ENCODE measurements around the gene PAFAH1B2.

The PAFAH1B2 gene

DNA sequence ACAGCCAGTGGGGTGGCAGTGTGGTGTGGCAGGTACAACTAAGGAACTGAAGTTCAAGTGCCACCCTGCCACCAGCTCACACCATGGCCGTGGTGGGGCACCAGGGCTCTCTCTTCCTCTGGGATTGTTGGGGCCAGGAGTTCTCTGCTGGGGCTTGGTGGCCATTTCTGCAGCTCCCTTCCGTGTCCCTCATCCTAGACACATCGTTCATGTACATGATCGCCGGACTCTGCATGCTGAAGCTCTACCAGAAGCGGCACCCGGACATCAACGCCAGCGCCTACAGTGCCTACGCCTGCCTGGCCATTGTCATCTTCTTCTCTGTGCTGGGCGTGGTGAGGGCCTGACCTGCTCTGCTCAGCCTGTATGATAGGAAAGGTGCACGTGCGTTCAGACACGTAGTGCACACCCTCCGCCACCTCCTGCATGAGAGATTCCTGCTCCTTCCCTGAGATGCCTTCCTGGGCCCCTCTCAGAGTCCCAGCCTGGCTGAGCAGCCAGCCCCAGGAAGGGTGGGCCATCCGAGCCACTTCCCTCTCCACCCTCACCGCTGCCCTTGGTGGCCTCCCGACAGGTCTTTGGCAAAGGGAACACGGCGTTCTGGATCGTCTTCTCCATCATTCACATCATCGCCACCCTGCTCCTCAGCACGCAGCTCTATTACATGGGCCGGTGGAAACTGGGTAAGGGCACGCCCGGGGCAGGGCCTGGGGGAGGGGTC, 47.8 kb downstream of the PAFAH1B2 start:
- DNase-seq, result no peak

DNA sequence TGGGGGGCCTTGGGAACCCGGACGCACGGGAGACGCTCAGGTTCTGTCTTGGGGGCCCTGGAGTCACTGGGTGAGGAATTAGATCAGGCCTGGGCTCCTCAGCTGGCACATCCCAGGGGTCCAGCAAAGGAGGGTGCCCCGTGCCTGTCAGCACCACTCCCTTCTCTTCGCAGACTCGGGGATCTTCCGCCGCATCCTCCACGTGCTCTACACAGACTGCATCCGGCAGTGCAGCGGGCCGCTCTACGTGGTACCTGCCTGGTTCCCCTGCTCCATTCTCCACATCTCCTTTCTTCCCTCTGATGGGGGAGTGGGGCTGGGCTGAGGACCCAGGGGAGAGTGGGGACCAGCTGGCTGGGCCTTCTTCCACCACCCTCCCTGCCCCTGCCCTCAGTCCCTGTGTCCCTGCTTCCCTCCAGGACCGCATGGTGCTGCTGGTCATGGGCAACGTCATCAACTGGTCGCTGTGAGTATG, 48.4 kb downstream of the PAFAH1B2 start:
- no peak for DNase-seq

DNA sequence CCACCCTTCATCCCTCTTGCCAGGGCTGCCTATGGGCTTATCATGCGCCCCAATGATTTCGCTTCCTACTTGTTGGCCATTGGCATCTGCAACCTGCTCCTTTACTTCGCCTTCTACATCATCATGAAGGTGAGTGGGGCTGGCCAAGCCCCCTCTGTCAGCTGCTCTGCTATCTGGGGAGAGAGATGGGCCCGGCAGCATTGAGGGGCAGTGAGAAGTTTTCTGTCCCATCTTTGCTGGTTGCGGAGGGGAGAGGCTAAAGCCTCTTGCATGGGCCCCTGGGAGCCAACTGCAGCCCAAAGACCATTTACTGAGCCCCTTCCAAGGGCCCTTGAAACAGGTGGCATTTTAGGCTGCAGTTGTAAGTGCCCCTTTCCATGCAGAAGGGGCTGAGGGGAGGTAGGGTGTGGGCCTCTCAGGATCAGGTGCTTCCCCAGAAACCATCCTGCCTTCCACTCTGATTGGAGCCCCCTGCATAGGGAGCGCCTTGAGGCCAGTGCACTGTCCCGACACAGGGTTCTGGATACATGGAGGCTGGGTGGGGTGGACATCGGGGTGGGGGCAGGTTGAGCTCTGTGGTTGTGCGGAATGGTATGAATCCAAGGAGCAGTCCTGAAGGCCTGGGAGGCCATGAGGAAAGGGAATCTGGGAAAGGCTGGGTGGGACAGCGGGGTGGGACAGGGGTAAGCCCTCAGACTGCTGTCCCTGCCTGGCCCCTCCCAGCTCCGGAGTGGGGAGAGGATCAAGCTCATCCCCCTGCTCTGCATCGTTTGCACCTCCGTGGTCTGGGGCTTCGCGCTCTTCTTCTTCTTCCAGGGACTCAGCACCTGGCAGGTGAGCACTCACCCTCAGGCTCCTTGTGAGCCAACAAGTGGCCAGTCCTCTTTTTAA, 49.3 kb downstream of the PAFAH1B2 start:
- DNase-seq, result no peak

DNA sequence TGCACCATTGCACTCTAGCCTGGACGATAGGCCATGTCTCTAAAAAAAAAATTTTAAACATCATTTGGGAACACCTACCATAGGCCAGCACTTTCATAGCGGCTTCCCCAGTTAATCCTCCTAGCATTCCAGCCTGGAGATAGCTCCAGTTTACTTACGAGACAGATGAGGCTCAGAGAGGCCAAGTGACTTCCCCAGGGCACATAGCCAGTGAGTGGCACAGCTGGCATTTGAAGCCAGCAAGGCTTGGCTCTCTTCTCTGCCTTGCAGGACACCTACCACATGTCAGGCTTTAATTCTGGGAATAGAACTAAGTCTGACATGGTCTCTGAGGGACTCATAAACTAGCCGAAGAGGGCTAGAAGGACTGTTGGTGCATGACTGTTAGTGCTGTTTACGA, 50.2 kb downstream of the PAFAH1B2 start:
- no peak for DNase-seq

DNA sequence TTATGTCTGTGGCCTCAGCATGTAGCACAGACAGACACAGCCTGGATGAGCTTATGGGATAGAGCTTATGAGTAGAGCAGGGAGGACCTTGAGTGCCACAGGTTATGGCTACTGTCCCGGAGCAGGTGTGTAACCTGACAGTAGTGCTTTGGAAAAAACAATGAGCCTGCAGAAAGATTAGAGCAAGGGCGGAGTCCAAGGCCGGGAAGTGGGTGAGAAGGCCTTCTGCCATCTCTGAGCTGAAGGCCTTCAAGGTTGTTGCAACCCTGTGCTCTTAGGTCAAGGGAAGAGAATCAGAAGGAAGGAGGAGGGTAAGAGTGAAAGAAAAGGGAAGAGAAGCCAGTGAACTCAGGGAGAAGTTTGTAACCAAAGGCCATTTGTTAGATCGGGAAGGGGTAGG, 51.2 kb downstream of the PAFAH1B2 start:
- DNase-seq, result no peak

DNA sequence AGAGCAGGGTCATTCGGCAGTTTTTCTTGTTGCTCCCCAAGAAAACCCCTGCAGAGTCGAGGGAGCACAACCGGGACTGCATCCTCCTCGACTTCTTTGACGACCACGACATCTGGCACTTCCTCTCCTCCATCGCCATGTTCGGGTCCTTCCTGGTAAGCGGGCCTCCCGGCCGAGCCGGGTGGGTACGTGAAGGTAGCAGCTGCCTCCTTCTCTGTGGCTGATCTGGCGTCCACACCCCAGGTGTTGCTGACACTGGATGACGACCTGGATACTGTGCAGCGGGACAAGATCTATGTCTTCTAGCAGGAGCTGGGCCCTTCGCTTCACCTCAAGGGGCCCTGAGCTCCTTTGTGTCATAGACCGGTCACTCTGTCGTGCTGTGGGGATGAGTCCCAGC, 51.7 kb downstream of the PAFAH1B2 start:
- no peak for DNase-seq

DNA sequence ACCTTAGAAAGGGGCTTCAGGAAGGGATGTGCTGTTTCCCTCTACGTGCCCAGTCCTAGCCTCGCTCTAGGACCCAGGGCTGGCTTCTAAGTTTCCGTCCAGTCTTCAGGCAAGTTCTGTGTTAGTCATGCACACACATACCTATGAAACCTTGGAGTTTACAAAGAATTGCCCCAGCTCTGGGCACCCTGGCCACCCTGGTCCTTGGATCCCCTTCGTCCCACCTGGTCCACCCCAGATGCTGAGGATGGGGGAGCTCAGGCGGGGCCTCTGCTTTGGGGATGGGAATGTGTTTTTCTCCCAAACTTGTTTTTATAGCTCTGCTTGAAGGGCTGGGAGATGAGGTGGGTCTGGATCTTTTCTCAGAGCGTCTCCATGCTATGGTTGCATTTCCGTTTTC, 52.9 kb downstream of the PAFAH1B2 start:
- DNase-seq, result no peak

DNA sequence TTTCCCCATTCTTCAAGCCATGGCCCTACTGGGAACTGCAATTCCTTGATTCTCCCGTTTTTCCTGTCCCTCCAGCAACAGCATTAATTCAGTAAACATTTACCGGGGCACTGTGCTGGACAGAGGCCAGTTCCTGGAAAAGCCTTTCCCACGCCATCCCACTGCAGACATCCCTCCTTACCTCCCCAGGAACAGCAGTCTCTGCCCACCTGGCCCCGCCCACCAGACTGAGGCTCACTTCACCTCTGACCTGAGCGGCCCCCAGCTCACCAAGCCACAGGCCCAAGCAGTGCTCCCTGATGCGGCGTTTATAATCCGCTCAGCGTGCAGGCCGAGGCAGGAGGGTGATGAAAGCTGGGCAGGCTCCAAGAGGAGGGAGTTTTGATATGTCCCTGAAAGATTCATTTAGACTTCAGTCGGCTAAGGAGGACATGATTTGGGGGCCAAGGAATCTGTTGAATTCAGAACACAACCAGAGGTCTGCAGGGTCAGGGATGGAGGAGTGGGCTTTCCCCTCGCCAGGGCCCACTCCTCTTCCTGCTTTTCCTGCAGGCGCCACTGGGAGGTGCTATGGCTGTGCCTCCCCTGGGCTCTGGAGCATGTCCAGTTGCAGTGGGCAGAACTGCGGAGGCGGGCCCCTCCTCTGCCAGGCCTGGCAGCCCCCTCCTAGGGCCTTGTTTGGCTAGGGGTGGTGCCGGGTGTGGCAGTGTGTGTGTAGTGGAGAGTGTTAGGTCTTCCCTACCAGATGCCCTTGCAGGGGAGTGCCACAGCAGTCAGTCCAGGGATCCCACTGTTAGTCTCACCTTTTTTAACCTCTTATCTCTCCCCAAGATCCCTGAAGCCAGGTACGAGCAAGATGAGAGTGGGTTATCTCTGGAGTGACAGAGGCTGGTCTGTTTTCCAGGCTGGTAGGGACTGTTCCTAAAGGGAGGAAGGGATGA, 53.7 kb downstream of the PAFAH1B2 start:
- no peak for DNase-seq

DNA sequence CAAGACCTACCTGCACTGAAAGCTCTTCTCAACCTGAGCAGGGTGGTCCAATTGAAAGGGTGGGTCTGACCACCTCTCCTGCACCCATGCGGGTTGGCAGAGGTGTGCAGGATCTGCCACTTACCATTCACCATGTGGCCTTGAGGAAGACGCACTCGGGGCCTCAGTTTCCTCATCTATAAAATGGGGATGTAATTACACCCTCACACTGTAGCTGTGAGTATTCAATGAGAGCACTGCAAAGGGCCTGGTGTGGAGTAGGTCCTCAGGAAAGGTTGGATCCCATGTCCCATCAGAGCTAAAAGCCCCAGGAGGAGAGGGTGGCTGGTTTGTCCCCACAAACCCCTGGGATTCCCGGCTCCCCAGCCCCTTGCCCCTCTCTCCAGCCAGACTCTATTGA, 54.5 kb downstream of the PAFAH1B2 start:
- DNase-seq, result no peak

DNA sequence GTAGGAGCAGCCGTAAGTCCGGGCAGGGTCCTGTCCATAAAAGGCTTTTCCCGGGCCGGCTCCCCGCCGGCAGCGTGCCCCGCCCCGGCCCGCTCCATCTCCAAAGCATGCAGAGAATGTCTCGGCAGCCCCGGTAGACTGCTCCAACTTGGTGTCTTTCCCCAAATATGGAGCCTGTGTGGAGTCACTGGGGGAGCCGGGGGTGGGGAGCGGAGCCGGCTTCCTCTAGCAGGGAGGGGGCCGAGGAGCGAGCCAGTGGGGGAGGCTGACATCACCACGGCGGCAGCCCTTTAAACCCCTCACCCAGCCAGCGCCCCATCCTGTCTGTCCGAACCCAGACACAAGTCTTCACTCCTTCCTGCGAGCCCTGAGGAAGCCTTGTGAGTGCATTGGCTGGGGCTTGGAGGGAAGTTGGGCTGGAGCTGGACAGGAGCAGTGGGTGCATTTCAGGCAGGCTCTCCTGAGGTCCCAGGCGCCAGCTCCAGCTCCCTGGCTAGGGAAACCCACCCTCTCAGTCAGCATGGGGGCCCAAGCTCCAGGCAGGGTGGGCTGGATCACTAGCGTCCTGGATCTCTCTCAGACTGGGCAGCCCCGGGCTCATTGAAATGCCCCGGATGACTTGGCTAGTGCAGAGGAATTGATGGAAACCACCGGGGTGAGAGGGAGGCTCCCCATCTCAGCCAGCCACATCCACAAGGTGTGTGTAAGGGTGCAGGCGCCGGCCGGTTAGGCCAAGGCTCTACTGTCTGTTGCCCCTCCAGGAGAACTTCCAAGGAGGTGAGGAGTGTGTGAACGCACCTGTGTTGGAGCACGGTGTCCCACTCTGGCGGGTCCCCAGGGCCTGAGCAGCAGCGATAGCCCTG, 55.2 kb downstream of the PAFAH1B2 start, which contains the start of gene TAGLN:
TAGLN (plus strand) TSS at position 318 of the 863 bp plus-strand sequence. CDS start 3,644 bp downstream, outside the sequence.
- DNase-seq, result no peak

DNA sequence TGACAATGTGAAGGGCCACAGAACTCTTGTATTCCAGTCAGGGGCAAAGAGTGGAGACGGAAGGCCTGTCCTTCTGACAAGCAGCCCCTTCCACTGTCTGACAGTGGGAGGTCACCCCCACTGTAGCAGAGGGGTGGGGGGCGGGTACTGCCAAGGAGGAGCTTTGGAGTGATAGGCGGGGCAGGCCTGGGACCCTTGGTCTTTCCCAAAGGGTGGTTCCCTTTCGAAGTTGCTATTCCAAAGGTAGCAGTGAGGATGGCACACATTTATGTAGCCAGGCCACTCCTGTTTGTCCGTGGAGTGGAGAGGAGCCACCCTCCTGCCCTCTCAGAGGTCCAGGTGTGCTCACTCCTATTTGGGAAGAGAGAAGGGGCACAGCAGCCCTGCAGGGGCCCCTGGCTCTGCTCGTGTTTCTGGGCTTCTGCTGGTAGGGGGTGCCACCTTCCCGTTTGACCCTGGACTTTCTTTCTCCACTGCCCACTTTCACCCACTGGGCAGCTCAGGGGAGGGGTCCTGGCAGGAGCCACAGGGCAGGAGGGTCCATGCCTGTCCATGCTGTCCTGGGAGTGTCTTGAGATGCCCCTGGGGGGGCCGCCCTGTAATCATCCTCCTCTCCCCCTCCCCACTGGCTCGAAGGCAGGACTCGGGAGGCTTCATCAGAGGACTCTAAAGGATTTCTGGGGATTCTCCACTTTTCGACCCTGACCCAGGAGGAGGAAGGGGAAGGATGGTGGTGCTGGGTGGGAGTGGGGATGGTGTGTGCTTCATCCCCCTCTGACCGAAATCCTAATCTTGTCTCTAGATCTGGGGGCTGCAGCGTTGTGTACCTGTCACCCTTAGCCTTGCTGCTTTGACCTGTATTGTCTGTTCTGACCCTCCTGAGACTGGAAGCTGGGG, 56.1 kb downstream of the PAFAH1B2 start:
- no peak for DNase-seq

DNA sequence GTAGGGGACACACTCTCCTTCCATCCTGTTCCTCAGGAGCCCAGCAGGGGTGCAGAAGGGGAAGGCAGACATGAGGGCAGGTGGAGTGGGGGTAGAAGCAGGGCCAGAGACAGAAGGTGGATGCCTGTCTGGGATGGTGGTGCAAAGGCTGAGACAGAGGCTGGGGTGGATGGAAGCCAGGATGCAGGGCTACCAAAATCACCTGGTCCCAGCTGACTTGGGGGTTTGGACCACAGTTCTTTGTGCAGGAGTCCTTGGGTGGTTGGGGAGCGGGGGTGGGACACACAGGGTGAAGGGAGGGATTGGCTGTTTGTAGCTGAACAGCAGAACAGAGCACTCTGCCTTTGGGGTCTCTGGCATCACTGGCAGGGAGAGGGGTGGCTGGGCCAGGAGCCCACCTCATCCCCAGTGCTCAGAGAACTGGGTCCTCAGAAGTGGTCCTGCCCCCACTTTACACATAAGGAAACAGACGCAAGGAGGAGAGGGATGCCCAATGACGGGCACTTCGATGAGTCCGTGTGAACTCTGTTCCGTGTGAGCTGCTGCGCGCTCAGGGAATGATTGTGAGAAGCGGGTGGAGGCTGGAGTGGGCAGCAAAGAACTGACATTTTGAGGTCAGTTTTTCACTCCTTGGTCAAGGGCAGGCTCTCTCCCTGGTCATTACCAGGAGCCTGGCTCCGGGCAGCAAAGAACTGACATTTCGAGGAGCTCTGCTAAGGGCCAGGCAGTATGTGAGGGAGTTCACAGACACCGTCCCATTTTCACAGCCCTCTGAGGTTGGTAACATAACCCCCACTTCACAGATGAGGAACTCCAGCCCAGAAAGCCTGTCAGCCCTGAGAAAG, 56.9 kb downstream of the PAFAH1B2 start:
- no peak for DNase-seq

DNA sequence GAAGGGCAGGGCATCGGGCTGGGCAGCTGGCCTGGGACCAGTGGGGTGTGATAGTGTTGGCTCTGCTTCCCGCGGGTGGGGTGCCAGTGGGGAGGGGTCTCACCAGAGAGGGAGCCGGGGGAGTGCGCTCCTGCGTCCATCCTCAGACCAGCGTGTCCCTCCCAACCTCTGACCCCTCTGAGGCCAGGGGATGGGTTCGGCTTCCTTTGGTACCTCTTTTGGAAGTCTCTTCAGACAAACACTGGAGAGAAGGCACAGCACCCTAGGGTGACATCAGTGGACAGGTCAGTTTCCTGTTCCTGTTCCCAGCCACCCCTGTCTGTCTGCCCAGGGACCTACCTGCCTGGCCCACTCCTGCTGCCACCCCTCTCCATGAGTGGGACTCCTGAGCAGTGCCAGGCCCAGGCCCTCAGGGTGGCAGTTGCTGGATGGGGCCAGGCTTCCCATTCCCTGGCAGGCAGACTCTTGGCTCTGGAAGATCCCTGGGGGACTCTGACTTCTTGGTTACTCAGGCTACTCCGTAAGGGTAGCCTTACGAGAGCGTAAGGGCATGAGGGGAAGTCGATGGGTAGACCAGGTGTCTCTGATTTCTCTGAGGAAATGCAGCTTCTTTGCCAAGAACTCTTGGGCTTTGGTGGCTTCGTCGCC, 57.7 kb downstream of the PAFAH1B2 start:
- DNase-seq, result no peak

DNA sequence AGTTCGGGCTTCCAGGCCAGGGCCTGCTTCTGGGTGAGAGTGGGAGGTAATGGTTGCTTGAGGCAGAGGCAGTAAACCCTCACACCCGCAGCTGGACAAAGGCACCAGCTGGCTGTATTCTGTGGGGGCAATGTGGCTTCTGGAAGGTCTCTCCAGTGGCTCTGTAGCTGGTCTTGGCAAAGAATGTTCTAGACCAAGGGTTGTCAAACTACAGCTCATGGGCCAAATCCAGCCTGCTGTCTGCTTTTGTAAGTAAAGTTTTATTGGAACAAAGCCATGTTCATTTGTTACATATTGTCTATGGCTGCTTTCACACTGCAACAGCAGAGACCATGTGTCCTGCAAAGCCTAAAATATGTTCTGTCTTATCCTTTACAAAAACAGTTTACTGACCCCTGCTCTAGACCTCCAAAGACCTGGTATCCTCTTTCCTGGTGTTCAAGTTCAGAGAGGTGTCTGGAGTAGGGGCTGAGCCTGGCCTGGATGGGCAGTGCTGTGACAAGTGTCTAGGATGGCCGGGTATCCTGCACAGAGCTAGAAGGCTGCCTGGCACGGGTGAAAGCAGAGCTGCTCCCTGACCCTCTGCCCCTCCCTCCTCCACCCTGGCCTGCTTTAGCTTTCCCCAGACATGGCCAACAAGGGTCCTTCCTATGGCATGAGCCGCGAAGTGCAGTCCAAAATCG, 58.4 kb downstream of the PAFAH1B2 start:
- no peak for DNase-seq

DNA sequence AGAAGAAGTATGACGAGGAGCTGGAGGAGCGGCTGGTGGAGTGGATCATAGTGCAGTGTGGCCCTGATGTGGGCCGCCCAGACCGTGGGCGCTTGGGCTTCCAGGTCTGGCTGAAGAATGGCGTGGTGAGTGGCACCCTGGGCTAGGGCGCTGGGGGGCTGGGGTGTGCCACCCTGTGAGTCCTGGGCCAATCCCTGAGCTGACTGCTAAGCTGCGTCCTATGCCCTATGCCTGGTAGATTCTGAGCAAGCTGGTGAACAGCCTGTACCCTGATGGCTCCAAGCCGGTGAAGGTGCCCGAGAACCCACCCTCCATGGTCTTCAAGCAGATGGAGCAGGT, 59.0 kb downstream of the PAFAH1B2 start:
- DNase-seq, result no peak

DNA sequence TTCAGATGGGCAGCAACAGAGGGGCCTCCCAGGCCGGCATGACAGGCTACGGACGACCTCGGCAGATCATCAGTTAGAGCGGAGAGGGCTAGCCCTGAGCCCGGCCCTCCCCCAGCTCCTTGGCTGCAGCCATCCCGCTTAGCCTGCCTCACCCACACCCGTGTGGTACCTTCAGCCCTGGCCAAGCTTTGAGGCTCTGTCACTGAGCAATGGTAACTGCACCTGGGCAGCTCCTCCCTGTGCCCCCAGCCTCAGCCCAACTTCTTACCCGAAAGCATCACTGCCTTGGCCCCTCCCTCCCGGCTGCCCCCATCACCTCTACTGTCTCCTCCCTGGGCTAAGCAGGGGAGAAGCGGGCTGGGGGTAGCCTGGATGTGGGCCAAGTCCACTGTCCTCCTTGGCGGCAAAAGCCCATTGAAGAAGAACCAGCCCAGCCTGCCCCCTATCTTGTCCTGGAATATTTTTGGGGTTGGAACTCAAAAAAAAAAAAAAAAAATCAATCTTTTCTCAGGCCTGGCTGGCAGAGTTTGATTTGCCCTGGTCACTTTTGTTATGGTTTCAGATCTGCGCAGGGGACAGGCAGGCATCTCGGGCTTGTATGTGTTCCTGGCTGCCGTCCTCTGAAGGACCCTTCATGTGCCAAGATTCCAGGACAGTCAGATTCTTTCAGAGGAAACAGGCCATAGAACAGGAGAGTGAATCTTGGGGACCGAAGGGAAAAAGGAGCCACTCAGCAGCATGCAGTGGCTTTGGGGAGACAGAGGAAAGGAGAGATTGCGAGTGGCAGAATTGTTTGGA, 60.4 kb downstream of the PAFAH1B2 start:
- no peak for DNase-seq

DNA sequence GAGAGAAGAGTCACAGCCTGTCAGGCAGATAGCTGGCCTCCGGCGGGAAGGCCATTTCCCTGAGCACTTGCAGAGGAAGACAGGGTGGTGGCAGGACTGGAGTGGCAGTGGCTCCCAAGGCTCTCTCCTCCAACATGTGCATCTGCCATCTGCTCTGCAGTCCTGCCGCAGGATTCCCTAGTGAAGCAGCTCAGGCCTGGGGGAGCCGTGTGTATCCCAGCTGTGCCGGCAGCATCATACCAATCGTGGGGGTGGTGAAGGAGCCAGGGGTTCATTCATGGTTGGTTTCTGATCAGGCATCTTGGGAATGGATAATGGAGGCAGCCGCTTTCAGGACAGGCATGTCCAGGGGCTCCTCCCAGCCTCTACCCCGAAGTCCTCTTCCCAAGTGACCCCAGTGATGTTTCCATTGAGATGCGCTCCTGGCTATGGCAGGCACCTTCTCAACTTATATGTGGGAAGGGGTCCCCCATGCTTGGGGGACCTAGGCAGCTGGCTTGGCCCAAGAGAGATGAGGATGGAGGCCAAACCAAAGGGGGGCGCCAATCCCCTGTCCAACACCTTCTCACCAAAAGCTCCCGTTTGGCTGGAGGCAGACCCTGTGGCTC, 61.2 kb downstream of the PAFAH1B2 start:
- DNase-seq, result no peak

Data from CD4-positive, alpha-beta T cell treated with Interleukin-6 for 4 hours (primary cell).